Heart right ventricle (tissue), 16 donors: ENCODE measurements around the gene CNST. TPM values are rescaled to one million over a fixed set of nuclear protein-coding genes. Genes with fewer than 3 reads are reported as not detected.
A peak's percentile ranks its signal among the peaks of the same experiment; 100 is the strongest.

Experiments
- ATAC-seq, 8 donors: fragments of 200-7000 bp; cut with Tn5 transposase; one replicate each; pipeline ENCODE4 v1.9.1; 2020; ENCODE audit warnings: mild to moderate bottlenecking in 8 of 8, moderate library complexity in 8 of 8, moderate number of reproducible peaks in 1 of 8
- DNase-seq, 2 donors: peaks; one replicate each; pipeline ENCODE4 v3.0.0-alpha.2; 2020
- H3K27ac ChIP-seq, 10 donors: fragments of 200-600 bp; sonication (generic) in 2 of 10; one replicate each; pipeline versions ENCODE4 v1.5.0 to v1.8.0; 2020 to 2022; ENCODE audit warnings: mild to moderate bottlenecking in 3 of 10
- H3K27me3 ChIP-seq, 7 donors: fragments of 200-600 bp; one replicate each; pipeline ENCODE4 v1.8.0; 2021 to 2022; ENCODE audit warnings: mild to moderate bottlenecking in 2 of 7
- H3K36me3 ChIP-seq, 9 donors: fragments of 200-600 bp; sonication (generic) in 1 of 9; one replicate each; pipeline versions ENCODE4 v1.5.0 to v1.8.0; 2020 to 2022; ENCODE audit warnings: mild to moderate bottlenecking in 2 of 9
- H3K4me1 ChIP-seq, 9 donors: fragments of 200-600 bp; sonication (generic) in 1 of 9; one replicate each; pipeline versions ENCODE4 v1.5.0 to v1.8.0; 2020 to 2022; ENCODE audit warnings: mild to moderate bottlenecking in 4 of 9
- H3K4me3 ChIP-seq, 10 donors: fragments of 200-600 bp; sonication (generic) in 2 of 10; one replicate each; pipeline versions ENCODE4 v1.5.0 to v1.8.0; 2020 to 2022; ENCODE audit warnings: mild to moderate bottlenecking in 7 of 10, moderate library complexity in 2 of 10
- H3K9me3 ChIP-seq, 11 donors: fragments of 200-600 bp in 10 of 11; sonication (generic) in 2 of 11; one replicate each; pipeline versions ENCODE4 v1.5.0 to v1.8.0; 2013 to 2022; ENCODE audit warnings: mild to moderate bottlenecking in 2 of 11, control low read depth in 1 of 11, moderate library complexity in 1 of 11
- CTCF ChIP-seq, 9 donors: fragments of 200-600 bp; sonication (generic) in 2 of 9; IDR thresholded peaks; one replicate each; pipeline versions ENCODE4 v1.5.0 to v1.8.0; 2021 to 2022; ENCODE audit warnings: antibody characterized with exemption in 9 of 9, mild to moderate bottlenecking in 5 of 9, moderate library complexity in 1 of 9
- WGBS, 2 donors: extraction: QIAGEN DNeasy Blood & Tissue Kit; methylation state at CpG; one replicate each; pipeline ENCODE4 v1.1.7; 2013; ENCODE audit warnings: inconsistent platforms in 1 of 2; 5-methylcytosine and 5-hydroxymethylcytosine counted together
- intact Hi-C, 10 donors: fragments of 100-400 bp; cut with DNase I; formaldehyde crosslinking; loops; one replicate each; pipeline versions ENCODE4 v1.11.1 to v1.14.2; 2022
- polyA plus RNA-seq, 2 donors: library from polyadenylated mRNA; stranded (reverse); fragments of 200-250 nt; gene quantifications; one replicate each; pipeline ENCODE4 v1.2.3, GENCODE V29; 2013
- total RNA-seq, 10 donors: library from RNA; stranded (reverse); fragmentation: NEBNext Ultra II Directional in 3 of 10; extraction: Animal tissue kit (Norgen Biotek cat#: 25700) in 3 of 10; gene quantifications; one replicate each; pipeline versions ENCODE4 v1.2.1 to v1.2.4, GENCODE V29; 2021 to 2023
- donor health status: Arrhythmogenic right ventricular cardiomyopathy.
- donor health status: ischemic (EF 13 %, LVEDD 7.1; RV severe dilation, severe dysfunction).
- donor health status: healthy with polysubstance abuse.
- donor health status: DM: no; HTN: yes; CAD: no.
- donor health status: DM: no; HTN: no; CAD: no.
- donor health status: ischemic (EF 25% LVEDD 6.9; RV normal size, moderate dysfunction).
- donor health status: ischemic (EF 25% LVEDD 5.7; RV mildly dilated, moderate dysfunction).
- donor health status: healthy.
- donor health status: DM: yes; HTN: yes; CAD: no.
- donor health status: Ischemic cardiomyopathy.
- donor health status: ischemic (EF 35%, LVEDD 5.7; RV mildly dilated, moderate dysfunction).
- donor health status: nonischemic (EF 11% LVEDD 7.7; RV severe dilation, severe dysfunction).
- donor health status: DM: yes; HTN: yes; CAD: no.
- donor health status: PGD.
- donor health status: ischemic (EF 29% LVEDD 5.4; RV normal size, mild dysfunction).
- donor health status: nonischemic (EF 23%, LVEDD 6.1; RV moderate dilation, normal function).

CNST gene
- total and polyA plus RNA-seq, 12 donors = 5.6 to 24.4 (median 14.7) TPM

GRCh38 chr1:246617768-246618167 is 51.5 kb downstream of the CNST start:
- WGBS, 2 donors = 66 to 72% methylated on average over 3 of the region's 3 CpGs
- peak overlapping the region in 7 of 10 donors; percentile 15 to 67 (median 33) for H3K27ac ChIP-seq
- DNase-seq (no peak), ATAC-seq (peak in 6 of 8 donors; percentile 42 to 93 (median 60))
- H3K9me3 ChIP-seq = no peaks in the 10 kb centered on the region
- H3K4me1 ChIP-seq = peaks cover 0 to 36% (median 14%) of the 10 kb centered on the region in 9 donors
- no peaks in the 10 kb centered on the region for H3K27me3 ChIP-seq
- no peak overlapping the region for H3K4me3 ChIP-seq
- TF ChIP-seq CTCF (IDR thresholded peaks at IDR 0.05) = no peak
- peaks cover 0 to 19% (median 0%) of the 10 kb centered on the region in 9 donors for H3K36me3 ChIP-seq
- intact Hi-C loops = loop anchor here in 1 of 10 donors (5.0 kb wide), 1 partner anchor 50 kb away; the partner anchor contains the start of genes CNST and TFB2M

GRCh38 chr1:246618240-246618808 is 52.1 kb downstream of the CNST start:
- no peak overlapping the region for H3K4me3 ChIP-seq
- no peaks in the 10 kb centered on the region for H3K27me3 ChIP-seq
- peaks cover 0 to 24% (median 0%) of the 10 kb centered on the region in 9 donors for H3K36me3 ChIP-seq
- peak overlapping the region in 4 of 10 donors; percentile 15 to 67 (median 37) for H3K27ac ChIP-seq
- H3K9me3 ChIP-seq = no peaks in the 10 kb centered on the region
- peaks cover 0 to 31% (median 10%) of the 10 kb centered on the region in 9 donors for H3K4me1 ChIP-seq
- ATAC-seq = no peak
- no peak for DNase-seq
- intact Hi-C loops = loop anchor here in 1 of 10 donors (5.0 kb wide), 1 partner anchor 51 kb away; the partner anchor contains the start of genes CNST and TFB2M
- 83 to 92% methylated on average over 4 of the region's 4 CpGs for WGBS, 2 donors
- no peak for TF ChIP-seq CTCF (IDR thresholded peaks at IDR 0.05)

- peaks cover 0 to 53% (median 0%) of the 10 kb centered on the region in 9 donors for H3K36me3 ChIP-seq
- H3K27ac ChIP-seq = no peak overlapping the region
- intact Hi-C loops = no loop called here
- DNase-seq = no peak
- ATAC-seq = peak in 3 of 8 donors; percentile 41 to 57 (median 47)
- no peak for TF ChIP-seq CTCF (IDR thresholded peaks at IDR 0.05)
- WGBS, 2 donors = 69 to 70% methylated on average over 8 of the region's 8 CpGs
- H3K4me1 ChIP-seq = peaks cover 0 to 24% (median 8%) of the 10 kb centered on the region in 9 donors
- no peaks in the 10 kb centered on the region for H3K9me3 ChIP-seq
- H3K4me3 ChIP-seq = no peak overlapping the region
- H3K27me3 ChIP-seq = no peaks in the 10 kb centered on the region
Observed at GRCh38 chr1:246622035-246622652, 55.9 kb downstream of the CNST start.

GRCh38 chr1:246624091-246624490 is 57.8 kb downstream of the CNST start:
- no peak overlapping the region for H3K4me3 ChIP-seq
- ATAC-seq = no peak
- WGBS, 2 donors = 74 to 93% methylated on average over 5 of the region's 5 CpGs
- no peaks in the 10 kb centered on the region for H3K27me3 ChIP-seq
- no peak for TF ChIP-seq CTCF (IDR thresholded peaks at IDR 0.05)
- H3K9me3 ChIP-seq = no peaks in the 10 kb centered on the region
- no peak overlapping the region for H3K27ac ChIP-seq
- intact Hi-C loops = no loop called here
- no peak for DNase-seq
- peaks cover 0 to 8% (median 0%) of the 10 kb centered on the region in 9 donors for H3K4me1 ChIP-seq
- H3K36me3 ChIP-seq = peaks cover 0 to 71% (median 0%) of the 10 kb centered on the region in 9 donors
